Thyroid gland (tissue), 4 donors: ENCODE data around the gene RARB.

Experiments used
- CTCF ChIP-seq, 6 experiments: fragments of 200-600 bp in 3 of 6; fragments of 450-650 bp in 3 of 6; sonication (generic) in 3 of 6; IDR thresholded peaks; one replicate each; pipeline ENCODE4 v1.5.1; 2016 to 2019; ENCODE audit warnings: antibody characterized with exemption in 6 of 6, mild to moderate bottlenecking in 2 of 6, inconsistent platforms in 1 of 6, moderate library complexity in 1 of 6
- POLR2A ChIP-seq, 2 donors: fragments of 450-650 bp; IDR thresholded peaks; one replicate each; pipeline ENCODE4 v1.6.1; 2017; ENCODE audit warnings: antibody characterized with exemption in 2 of 2, mild to moderate bottlenecking in 2 of 2, moderate library complexity in 1 of 2

- no peak for TF ChIP-seq CTCF (IDR thresholded peaks at IDR 0.05)
- no peak for TF ChIP-seq POLR2A (IDR thresholded peaks at IDR 0.05)
Observed at GRCh38 chr3:25412269-25412668, 15.8 kb upstream of the RARB start.
